ENCODE results near the gene SLC43A3. TPM values are rescaled to one million over a fixed set of nuclear protein-coding genes. Genes with fewer than 3 reads are reported as not detected.
"Not testable (repeated sequence)": the region's sequence is repeated elsewhere in the genome, so short reads cannot be mapped to it uniquely, and the experiment has no call there.

SLC43A3 gene
- total RNA-seq, 2 donors from 2014 or later, result 68.9 to 247 TPM

- peaks cover 30 to 46% of the 10 kb centered on the region in 2 donors for H3K36me3 Mint-ChIP-seq
- not testable (repeated sequence) for DNase-seq (ENCODE audit: low spot score in 2 of 2); ATAC-seq; H3K9me3 Mint-ChIP-seq
- peak overlapping the region in 1 of 2 donors; percentile 73 for H3K27ac Mint-ChIP-seq
These were observed 23.7 kb downstream of the SLC43A3 start for GRCh38 chr11:57403003-57403801.

GRCh38 chr11:57402188-57403002 lies 24.5 kb downstream of the SLC43A3 start:
- Mint-ChIP-seq H3K9me3 (no peaks in the 10 kb centered on the region), H3K27ac (no peak overlapping the region), H3K36me3 (peaks cover 23 to 39% of the 10 kb centered on the region in 2 donors)
- DNase-seq (ENCODE audit: low spot score in 2 of 2) (no peak), ATAC-seq (no peak)

DNA sequence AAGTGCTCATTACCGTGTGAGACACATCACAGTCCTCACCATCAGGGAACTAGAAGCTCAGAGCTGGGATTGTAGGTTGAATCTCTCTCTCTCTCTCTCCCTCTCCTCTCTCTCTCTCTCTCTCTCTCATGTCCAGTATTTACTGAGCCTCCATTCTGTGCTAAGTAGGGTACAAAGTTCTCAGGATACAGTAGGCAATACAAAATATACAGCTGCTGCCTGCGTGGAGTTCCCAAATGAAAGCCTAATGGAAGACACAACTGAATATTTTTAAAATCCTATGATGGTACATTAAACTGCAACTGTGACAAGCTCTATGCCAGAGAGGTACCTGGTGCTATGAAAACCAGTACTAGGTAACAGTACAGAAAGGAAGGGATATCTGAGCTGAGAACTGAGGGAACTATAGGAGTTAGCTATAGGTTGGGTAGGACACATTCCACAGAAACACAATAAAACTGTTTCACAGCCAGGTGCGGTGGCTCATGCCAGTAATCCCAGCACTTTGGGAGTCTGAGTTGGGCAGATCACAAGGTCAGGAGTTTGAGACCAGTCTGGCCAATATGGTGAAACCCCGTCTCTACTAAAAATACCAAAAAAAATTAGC lies 26.8 kb downstream of the SLC43A3 start:
- no peaks in the 10 kb centered on the region for H3K9me3 Mint-ChIP-seq
- DNase-seq (ENCODE audit: low spot score in 2 of 2) (no peak), ATAC-seq (no peak)
- H3K36me3 Mint-ChIP-seq, result peaks cover 10 to 16% of the 10 kb centered on the region in 2 donors
- no peak overlapping the region for H3K27ac Mint-ChIP-seq

DNA sequence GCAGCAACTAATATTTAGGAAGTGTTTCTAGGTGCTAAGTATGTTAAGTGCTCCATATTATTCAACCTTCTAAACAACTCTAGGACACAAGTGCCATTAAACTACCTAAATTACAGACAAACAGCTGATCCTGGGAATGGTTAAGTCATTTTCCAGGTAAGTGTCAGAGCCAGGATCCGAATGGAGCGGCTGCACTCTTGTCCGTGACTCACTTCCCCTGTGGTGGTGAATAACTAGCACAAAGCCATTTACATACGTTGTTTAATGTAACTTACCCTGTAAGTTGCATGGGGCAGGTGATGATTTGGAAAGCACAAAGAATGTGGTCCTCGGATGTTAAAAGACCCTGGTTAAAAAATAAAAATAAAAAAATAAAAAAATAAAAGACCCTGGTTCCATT lies 27.7 kb downstream of the SLC43A3 start:
- H3K27ac Mint-ChIP-seq, result no peak overlapping the region
- H3K9me3 Mint-ChIP-seq, result no peaks in the 10 kb centered on the region
- DNase-seq (ENCODE audit: low spot score in 2 of 2) (no peak), ATAC-seq (no peak)
- H3K36me3 Mint-ChIP-seq, result peaks cover 7 to 9% of the 10 kb centered on the region in 2 donors

- no peaks in the 10 kb centered on the region for H3K9me3 Mint-ChIP-seq
- ATAC-seq (no peak), DNase-seq (ENCODE audit: low spot score in 2 of 2) (no peak)
- H3K36me3 Mint-ChIP-seq, result peaks cover 0 to under 1% of the 10 kb centered on the region in 2 donors
- H3K27ac Mint-ChIP-seq, result no peak overlapping the region
These were observed 29.4 kb downstream of the SLC43A3 start for GRCh38 chr11:57397394-57397990.

DNA sequence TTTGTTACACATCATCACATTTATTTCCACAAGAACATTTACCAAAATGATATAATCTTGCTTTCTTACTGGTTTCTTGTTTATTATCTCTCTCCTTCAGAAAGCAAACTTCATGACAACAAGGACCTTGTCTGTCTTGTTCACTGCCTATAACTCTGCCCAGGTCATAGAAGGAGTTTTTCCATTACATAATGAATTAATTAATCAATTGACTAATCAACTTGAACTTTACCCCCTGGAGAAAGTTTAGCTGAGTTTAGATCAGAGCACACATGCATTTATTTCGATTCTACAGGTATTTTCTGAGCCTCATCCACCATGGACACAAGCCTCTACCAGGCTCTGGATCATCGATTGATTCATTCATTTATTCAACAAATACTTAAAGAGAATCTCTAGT lies 30.2 kb downstream of the SLC43A3 start:
- Mint-ChIP-seq H3K9me3 (no peaks in the 10 kb centered on the region), H3K36me3 (no peaks in the 10 kb centered on the region), H3K27ac (no peak overlapping the region)
- no peak for DNase-seq (ENCODE audit: low spot score in 2 of 2)
- ATAC-seq, result no peak

- ATAC-seq (no peak), DNase-seq (ENCODE audit: low spot score in 2 of 2) (no peak)
- Mint-ChIP-seq H3K9me3 (no peaks in the 10 kb centered on the region), H3K27ac (no peak overlapping the region), H3K36me3 (no peaks in the 10 kb centered on the region)
These were observed 30.9 kb downstream of the SLC43A3 start for GRCh38 chr11:57395905-57396623.

GRCh38 chr11:57394203-57394965 lies 32.5 kb downstream of the SLC43A3 start:
- Mint-ChIP-seq H3K9me3 (no peaks in the 10 kb centered on the region), H3K27ac (no peak overlapping the region), H3K36me3 (no peaks in the 10 kb centered on the region)
- ATAC-seq (no peak), DNase-seq (ENCODE audit: low spot score in 2 of 2) (no peak)

DNA sequence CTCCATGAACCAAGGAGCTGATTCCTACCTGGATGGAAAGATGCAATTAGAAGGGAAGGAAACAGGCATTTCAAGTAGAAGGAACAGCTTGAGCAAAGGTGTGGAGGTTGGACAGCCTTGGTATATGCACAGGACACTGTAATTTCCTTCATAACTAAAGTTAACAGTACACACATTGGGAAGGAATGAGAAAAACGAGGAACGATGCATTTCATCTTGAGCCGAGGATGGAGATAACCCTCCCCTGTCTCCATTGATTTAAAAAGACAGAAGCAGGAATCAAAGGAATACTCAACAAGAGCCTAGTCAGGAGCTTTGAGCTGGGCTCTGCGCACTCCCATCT lies 34.2 kb downstream of the SLC43A3 start:
- DNase-seq (ENCODE audit: low spot score in 2 of 2) (no peak), ATAC-seq (no peak)
- H3K36me3 Mint-ChIP-seq, result no peaks in the 10 kb centered on the region
- H3K27ac Mint-ChIP-seq, result peak overlapping the region in 1 of 2 donors; percentile 3
- no peaks in the 10 kb centered on the region for H3K9me3 Mint-ChIP-seq

GRCh38 chr11:57392066-57392762 lies 34.7 kb downstream of the SLC43A3 start:
- no peak for ATAC-seq
- peak overlapping the region in 1 of 2 donors; percentile 3 for H3K27ac Mint-ChIP-seq
- no peaks in the 10 kb centered on the region for H3K9me3 Mint-ChIP-seq
- no peak for DNase-seq (ENCODE audit: low spot score in 2 of 2)
- no peaks in the 10 kb centered on the region for H3K36me3 Mint-ChIP-seq

- ATAC-seq (no peak), DNase-seq (ENCODE audit: low spot score in 2 of 2) (no peak)
- Mint-ChIP-seq H3K9me3 (no peaks in the 10 kb centered on the region), H3K27ac (no peak overlapping the region), H3K36me3 (no peaks in the 10 kb centered on the region)
These were observed 35.4 kb downstream of the SLC43A3 start for GRCh38 chr11:57391539-57391938.

DNA sequence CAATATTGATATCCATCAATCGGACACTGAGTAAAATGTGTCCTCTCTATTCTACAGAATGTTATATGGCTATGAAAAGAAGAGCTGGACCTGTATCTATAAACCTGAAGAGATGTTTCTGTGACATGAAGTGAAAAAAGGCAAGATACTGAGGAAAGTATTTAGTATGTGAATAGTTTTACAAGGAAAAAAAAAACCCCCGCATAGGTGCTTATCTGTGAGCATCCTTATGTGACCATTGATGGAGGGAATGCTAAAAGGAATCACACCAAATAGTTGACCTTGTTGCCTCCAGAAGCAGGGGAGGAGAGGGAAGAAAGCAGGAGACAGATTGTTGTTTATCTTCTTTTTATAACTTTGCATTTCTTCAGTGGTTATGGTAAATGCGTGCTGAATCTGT lies 35.8 kb downstream of the SLC43A3 start:
- H3K36me3 Mint-ChIP-seq, result no peaks in the 10 kb centered on the region
- no peak overlapping the region for H3K27ac Mint-ChIP-seq
- H3K9me3 Mint-ChIP-seq, result no peaks in the 10 kb centered on the region
- DNase-seq (ENCODE audit: low spot score in 2 of 2), result no peak
- ATAC-seq, result no peak

- ATAC-seq, result no peak
- Mint-ChIP-seq H3K27ac (no peak within 1 kb of the TSS), H3K36me3 (no peaks in the 10 kb centered on the region), H3K9me3 (no peaks in the 10 kb centered on the region)
- no peak for DNase-seq (ENCODE audit: low spot score in 2 of 2)
These were observed 36.4 kb downstream of the SLC43A3 start, which contains the start of gene PRG2 for GRCh38 chr11:57390535-57390934. TSS of gene PRG2 (minus strand) at chr11:57390650. CDS start at chr11:57389944, 706 bp downstream.

- H3K9me3 Mint-ChIP-seq, result no peaks in the 10 kb centered on the region
- no peaks in the 10 kb centered on the region for H3K36me3 Mint-ChIP-seq
- ATAC-seq, result no peak
- DNase-seq (ENCODE audit: low spot score in 2 of 2), result no peak
- no peak overlapping the region for H3K27ac Mint-ChIP-seq
These were observed 39.5 kb downstream of the SLC43A3 start for GRCh38 chr11:57387289-57388030.
